ENCODE results near the gene TAF13.

GRCh38 chr1:109079240-109079622, 3.4 kb upstream of the TAF13 start:
- TF ChIP-seq POLR2A (IDR thresholded peaks at IDR 0.05; ENCODE audit: low read depth) (no peak), POLR2AphosphoS5 (IDR thresholded peaks at IDR 0.05) (no peak), CTCF (IDR thresholded peaks at IDR 0.05) (no peak)

Measured in esophagus muscularis mucosa (tissue), 3 donors.